ENCODE measurements around the gene RUNX2. TPM values are rescaled to one million over a fixed set of nuclear protein-coding genes. Genes with fewer than 3 reads are reported as not detected.
A peak's percentile ranks its signal among the peaks of the same experiment; 100 is the strongest.

Gene RUNX2
- total and polyA plus RNA-seq, 2 donors (not counting 1 experiment from before 2014, with no cell fraction given), result 1.3 to 2.4 TPM

- no peak overlapping the region for H2AFZ ChIP-seq (ENCODE audit: insufficient read depth, low read depth, low read length, poor library complexity, severe bottlenecking)
- H3K9ac ChIP-seq (ENCODE audit: low read length), result no peak overlapping the region
- DNase-seq (no peak), ATAC-seq (ENCODE audit: low read depth) (no peak)
- H3K27ac ChIP-seq (ENCODE audit: low read length in 2 of 2), result no peak overlapping the region
- H3K4me3 Mint-ChIP-seq, result no peak overlapping the region
- 90% methylated on average over 11 of the region's 11 CpGs for WGBS (ENCODE audit: insufficient coverage)
- no peaks in the 10 kb centered on the region for H3K27me3 Mint-ChIP-seq
- no peaks in the 10 kb centered on the region for H4K20me1 ChIP-seq (ENCODE audit: control insufficient read depth, insufficient read depth, low read length, poor library complexity, severe bottlenecking)
- H3K4me2 ChIP-seq (replicated peaks; ENCODE audit: low read depth, low read length, poor library complexity, severe bottlenecking), result no peak overlapping the region
- H3K4me1 ChIP-seq (ENCODE audit: control insufficient read depth in 2 of 2, insufficient read depth in 2 of 2, low read length in 2 of 2), result peaks cover 34 to 50% of the 10 kb centered on the region in 2 donors
- H3K9me3 Mint-ChIP-seq (ENCODE audit: insufficient read depth), result peaks cover 2% of the 10 kb centered on the region
- peak overlapping the region; percentile 6 for H3K27ac Mint-ChIP-seq
- no peaks in the 10 kb centered on the region for H3K36me3 ChIP-seq (replicated peaks in 1 of 2; ENCODE audit: control extremely low read depth in 1 of 2, control insufficient read depth in 1 of 2, extremely low read depth in 1 of 2, insufficient read depth in 2 of 2, low read length in 1 of 2)
- peaks cover 4 to 14% (median 11%) of the 10 kb centered on the region in 3 donors for H3K9me3 ChIP-seq (ENCODE audit: control extremely low read depth in 1 of 3, control insufficient read depth in 2 of 3, insufficient read depth in 1 of 3, low read length in 2 of 3)
- intact Hi-C loops (cut with micrococcal nuclease), result loop anchor here (5.0 kb wide), 1 partner anchor 253 kb away; no protein-coding TSS in a partner anchor
- ChIA-PET POLR2A (no interaction called here), CTCF (interaction anchor here (1.9 kb wide), 1 partner anchor 39 kb away, joined by 7 read pairs; no protein-coding TSS in a partner anchor)
- H3K79me2 ChIP-seq (ENCODE audit: control insufficient read depth, insufficient read depth, low read length), result no peaks in the 10 kb centered on the region
- H3K4me3 ChIP-seq (ENCODE audit: control extremely low read depth in 1 of 5, extremely low read depth in 1 of 5, insufficient read depth in 1 of 5, low read depth in 2 of 5, low read length in 4 of 5), result no peak overlapping the region
- peaks cover 41% of the 10 kb centered on the region for H3K4me1 Mint-ChIP-seq
- TF ChIP-seq CTCF (IDR thresholded peaks at IDR 0.05), result no peak
- TF ChIP-seq EZH2 (IDR thresholded peaks at IDR 0.05; ENCODE audit: borderline replicate concordance, insufficient read depth, low read depth, low read length, poor library complexity, severe bottlenecking), result no peak
- H3K27me3 ChIP-seq (replicated peaks in 1 of 4; ENCODE audit: control extremely low read depth in 1 of 4, control insufficient read depth in 3 of 4, insufficient read depth in 4 of 4, low read length in 3 of 4), result peaks cover 0 to 3% (median 0%) of the 10 kb centered on the region in 4 experiments
These were observed 347.5 kb downstream of the RUNX2 start for GRCh38 chr6:45675634-45676033.

GRCh38 chr6:45676380-45676779, 348.2 kb downstream of the RUNX2 start:
- CTCF ChIA-PET, result interaction anchor here (1.9 kb wide), 1 partner anchor 38 kb away, joined by 7 read pairs; no protein-coding TSS in a partner anchor
- Histone ChIP-seq H3K27me3 (replicated peaks in 1 of 4; ENCODE audit: control extremely low read depth in 1 of 4, control insufficient read depth in 3 of 4, insufficient read depth in 4 of 4, low read length in 3 of 4) (peaks cover 0 to 3% (median 0%) of the 10 kb centered on the region in 4 experiments), H4K20me1 (ENCODE audit: control insufficient read depth, insufficient read depth, low read length, poor library complexity, severe bottlenecking) (no peaks in the 10 kb centered on the region), H3K9ac (ENCODE audit: low read length) (no peak overlapping the region), H3K4me3 (ENCODE audit: control extremely low read depth in 1 of 5, extremely low read depth in 1 of 5, insufficient read depth in 1 of 5, low read depth in 2 of 5, low read length in 4 of 5) (no peak overlapping the region), H3K9me3 (ENCODE audit: control extremely low read depth in 1 of 3, control insufficient read depth in 2 of 3, insufficient read depth in 1 of 3, low read length in 2 of 3) (peaks cover 4 to 16% (median 14%) of the 10 kb centered on the region in 3 donors), H3K79me2 (ENCODE audit: control insufficient read depth, insufficient read depth, low read length) (no peaks in the 10 kb centered on the region), H3K27ac (ENCODE audit: low read length in 2 of 2) (no peak overlapping the region), H3K4me2 (replicated peaks; ENCODE audit: low read depth, low read length, poor library complexity, severe bottlenecking) (no peak overlapping the region), H2AFZ (ENCODE audit: insufficient read depth, low read depth, low read length, poor library complexity, severe bottlenecking) (no peak overlapping the region), H3K36me3 (replicated peaks in 1 of 2; ENCODE audit: control extremely low read depth in 1 of 2, control insufficient read depth in 1 of 2, extremely low read depth in 1 of 2, insufficient read depth in 2 of 2, low read length in 1 of 2) (no peaks in the 10 kb centered on the region), H3K4me1 (ENCODE audit: control insufficient read depth in 2 of 2, insufficient read depth in 2 of 2, low read length in 2 of 2) (peaks cover 40 to 50% of the 10 kb centered on the region in 2 donors)
- Mint-ChIP-seq H3K4me1 (peaks cover 45% of the 10 kb centered on the region), H3K27ac (no peak overlapping the region), H3K27me3 (no peaks in the 10 kb centered on the region), H3K9me3 (ENCODE audit: insufficient read depth) (peaks cover 2% of the 10 kb centered on the region), H3K4me3 (peak overlapping the region; percentile 32)
- POLR2A ChIA-PET, result no interaction called here
- ATAC-seq (ENCODE audit: low read depth) (no peak), DNase-seq (no peak)
- TF ChIP-seq CTCF (IDR thresholded peaks at IDR 0.05), result no peak
- no peak for TF ChIP-seq EZH2 (IDR thresholded peaks at IDR 0.05; ENCODE audit: borderline replicate concordance, insufficient read depth, low read depth, low read length, poor library complexity, severe bottlenecking)
- no CpG with 5 or more reads among the region's 10 CpGs for WGBS (ENCODE audit: insufficient coverage)
- intact Hi-C loops (cut with micrococcal nuclease), result loop anchor here (5.0 kb wide), 1 partner anchor 254 kb away; no protein-coding TSS in a partner anchor
